ENCODE measurements around the gene AQP2.

GRCh38 chr12:49932533-49933130, 17.9 kb upstream of the AQP2 start:
- TF ChIP-seq, protein P1, sequence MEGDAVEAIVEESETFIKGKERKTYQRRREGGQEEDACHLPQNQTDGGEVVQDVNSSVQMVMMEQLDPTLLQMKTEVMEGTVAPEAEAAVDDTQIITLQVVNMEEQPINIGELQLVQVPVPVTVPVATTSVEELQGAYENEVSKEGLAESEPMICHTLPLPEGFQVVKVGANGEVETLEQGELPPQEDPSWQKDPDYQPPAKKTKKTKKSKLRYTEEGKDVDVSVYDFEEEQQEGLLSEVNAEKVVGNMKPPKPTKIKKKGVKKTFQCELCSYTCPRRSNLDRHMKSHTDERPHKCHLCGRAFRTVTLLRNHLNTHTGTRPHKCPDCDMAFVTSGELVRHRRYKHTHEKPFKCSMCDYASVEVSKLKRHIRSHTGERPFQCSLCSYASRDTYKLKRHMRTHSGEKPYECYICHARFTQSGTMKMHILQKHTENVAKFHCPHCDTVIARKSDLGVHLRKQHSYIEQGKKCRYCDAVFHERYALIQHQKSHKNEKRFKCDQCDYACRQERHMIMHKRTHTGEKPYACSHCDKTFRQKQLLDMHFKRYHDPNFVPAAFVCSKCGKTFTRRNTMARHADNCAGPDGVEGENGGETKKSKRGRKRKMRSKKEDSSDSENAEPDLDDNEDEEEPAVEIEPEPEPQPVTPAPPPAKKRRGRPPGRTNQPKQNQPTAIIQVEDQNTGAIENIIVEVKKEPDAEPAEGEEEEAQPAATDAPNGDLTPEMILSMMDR (IDR thresholded peaks at IDR 0.05): no peak
- TF ChIP-seq EZH2 (IDR thresholded peaks at IDR 0.05): no peak
